H1 (cell line): Measurements from ENCODE around the gene CIROP. TPM values are rescaled to one million over a fixed set of nuclear protein-coding genes. Genes with fewer than 3 reads are reported as not detected.
"Not testable (repeated sequence)": the region's sequence is repeated elsewhere in the genome, so short reads cannot be mapped to it uniquely, and the experiment has no call there.

Source experiments
- CTCF ChIA-PET: fragments of 300-600 bp; sonication (Branson Sonifier 250); formaldehyde crosslinking; loops from one replicate; lab custom pipeline; 2021; ENCODE audit not compliant: partially characterized antibody; lab: Charles Lee
- POLR2A ChIA-PET: fragments of 300-600 bp; sonication (Branson Sonifier 250); formaldehyde crosslinking; loops from one replicate; lab custom pipeline; 2021; ENCODE audit warnings: inconsistent platforms; ENCODE audit not compliant: partially characterized antibody; lab: Charles Lee
- DNase-seq, 2 experiments: peaks; one replicate each; pipeline versions ENCODE4 v3.0.0 to v3.0.0-alpha.2; 2010 to 2022; ENCODE audit warnings: low spot score in 2 of 2, low read depth in 1 of 2, mixed read lengths in 1 of 2
- FAIRE-seq: peaks from 2 replicates; lab custom pipeline; 2011; peaks lifted over from hg19 to GRCh38; lab: Jason Lieb, UNC
- H2AFZ ChIP-seq: 2 replicates; pipeline ENCODE4 v1.8.1; 2012; ENCODE audit warnings: low read length, inconsistent platforms
- H2AK5ac ChIP-seq: 2 replicates; pipeline ENCODE4 v1.6.1; 2013; ENCODE audit warnings: low read depth, low read length
- H2BK120ac ChIP-seq: replicated peaks from 2 replicates; pipeline ENCODE3; 2013; ENCODE audit warnings: low read depth, low read length, inconsistent platforms
- H2BK12ac ChIP-seq: 2 replicates; pipeline ENCODE4 v1.6.1; 2013; ENCODE audit warnings: low read depth, low read length
- H2BK15ac ChIP-seq: 2 replicates; pipeline ENCODE4 v1.6.1; 2013; ENCODE audit warnings: low read length
- H2BK20ac ChIP-seq: 2 replicates; pipeline ENCODE4 v1.6.1; 2013; ENCODE audit warnings: low read length
- H2BK5ac ChIP-seq: 2 replicates; pipeline ENCODE4 v1.6.1; 2013; ENCODE audit warnings: low read depth, low read length
- H3K14ac ChIP-seq: 2 replicates; pipeline ENCODE4 v1.6.1; 2013; ENCODE audit warnings: inconsistent platforms; ENCODE audit not compliant: insufficient read length
- H3K18ac ChIP-seq: 2 replicates; pipeline ENCODE4 v1.6.1; 2013; ENCODE audit warnings: low read length; ENCODE audit errors: extremely low read depth
- H3K23ac ChIP-seq: 2 replicates; pipeline ENCODE4 v1.6.1; 2013; ENCODE audit warnings: inconsistent platforms; ENCODE audit not compliant: insufficient read length
- H3K23me2 ChIP-seq: 2 replicates; pipeline ENCODE4 v1.6.1; 2013; ENCODE audit warnings: low read depth, low read length
- H3K27ac ChIP-seq: 2 replicates; pipeline ENCODE4 v1.6.1; 2011; ENCODE audit warnings: low read depth, low read length, inconsistent platforms
- H3K27me3 ChIP-seq, 4 experiments: replicated peaks in 1 of 4; 1 replicate in 1 of 4; 2 replicates in 3 of 4; pipeline versions ENCODE4 v1.6.1 to v1.8.1; 2011 to 2013; ENCODE audit warnings: low read length in 3 of 4, mild to moderate bottlenecking in 3 of 4, inconsistent platforms in 2 of 4, mixed read lengths in 2 of 4, moderate library complexity in 1 of 4; ENCODE audit not compliant: control insufficient read depth in 3 of 4, insufficient read depth in 3 of 4; ENCODE audit errors: extremely low read depth in 1 of 4
- H3K36me3 ChIP-seq, 4 experiments: 2 replicates each; pipeline versions ENCODE4 v1.6.1 to v1.8.1; 2011 to 2013; ENCODE audit warnings: mild to moderate bottlenecking in 4 of 4, low read length in 3 of 4, moderate library complexity in 2 of 4, control low read depth in 1 of 4, inconsistent platforms in 1 of 4; ENCODE audit not compliant: insufficient read depth in 4 of 4, control insufficient read depth in 2 of 4
- H3K4ac ChIP-seq: replicated peaks from 2 replicates; pipeline ENCODE3; 2013; ENCODE audit warnings: low read length, low read depth, mixed read lengths, inconsistent platforms; ENCODE audit not compliant: insufficient read length
- H3K4me1 ChIP-seq, 4 experiments: replicated peaks in 1 of 4; 1 replicate in 1 of 4; 2 replicates in 3 of 4; pipeline versions ENCODE4 v1.6.1 to v1.8.1; 2011 to 2013; ENCODE audit warnings: low read length in 3 of 4, inconsistent platforms in 2 of 4, mixed read lengths in 1 of 4; ENCODE audit not compliant: insufficient read depth in 4 of 4, control insufficient read depth in 3 of 4
- H3K4me2 ChIP-seq, 2 experiments: 2 replicates each; pipeline versions ENCODE4 v1.6.1 to v1.8.1; 2011 to 2013; ENCODE audit warnings: low read depth in 2 of 2, low read length in 2 of 2, control low read depth in 1 of 2, inconsistent platforms in 1 of 2, mild to moderate bottlenecking in 1 of 2; ENCODE audit not compliant: insufficient read depth in 1 of 2
- H3K4me3 ChIP-seq, 4 experiments: fragments of 200-600, 300-600 bp in 1 of 4; sonication (generic), shearing (Covaris generic), sonication (Bioruptor Twin) in 1 of 4; 2 replicates each; pipeline versions ENCODE4 v1.5.1 to v1.8.1; 2011 to 2016; ENCODE audit warnings: low read length in 4 of 4, low read depth in 3 of 4, control low read depth in 2 of 4, inconsistent platforms in 2 of 4, mild to moderate bottlenecking in 2 of 4, mixed read lengths in 1 of 4, moderate library complexity in 1 of 4; ENCODE audit not compliant: insufficient read depth in 2 of 4; ENCODE audit errors: extremely low read depth in 1 of 4
- H3K56ac ChIP-seq: replicated peaks from 2 replicates; pipeline ENCODE3; 2013; ENCODE audit warnings: low read depth, mild to moderate bottlenecking, mixed read lengths, low read length, inconsistent platforms; ENCODE audit not compliant: insufficient read length
- H3K79me1 ChIP-seq: 2 replicates; pipeline ENCODE4 v1.6.1; 2013; ENCODE audit warnings: low read depth, low read length, control low read depth
- H3K79me2 ChIP-seq, 2 experiments: 2 replicates each; pipeline versions ENCODE4 v1.6.1 to v1.8.1; 2012 to 2013; ENCODE audit warnings: low read length in 2 of 2, mild to moderate bottlenecking in 2 of 2, inconsistent platforms in 1 of 2; ENCODE audit not compliant: insufficient read depth in 2 of 2, control insufficient read depth in 1 of 2
- H3K9ac ChIP-seq, 4 experiments: replicated peaks in 1 of 4; 1 replicate in 1 of 4; 2 replicates in 3 of 4; pipeline versions ENCODE4 v1.6.1 to v1.8.1; 2011 to 2013; ENCODE audit warnings: low read depth in 3 of 4, low read length in 3 of 4, control low read depth in 2 of 4, mild to moderate bottlenecking in 2 of 4, moderate library complexity in 2 of 4, inconsistent platforms in 1 of 4; ENCODE audit errors: extremely low read depth in 1 of 4
- H3K9me3 ChIP-seq, 2 experiments: 2 replicates each; pipeline versions ENCODE4 v1.6.1 to v1.8.1; 2012 to 2013; ENCODE audit warnings: mild to moderate bottlenecking in 2 of 2, moderate library complexity in 2 of 2, control low read depth in 1 of 2, inconsistent platforms in 1 of 2, low read depth in 1 of 2, low read length in 1 of 2, mixed read lengths in 1 of 2; ENCODE audit not compliant: insufficient read depth in 2 of 2
- H4K20me1 ChIP-seq, 2 experiments: replicated peaks in 1 of 2; 2 replicates each; pipeline versions ENCODE3 to v1.8.1; 2011 to 2013; ENCODE audit warnings: inconsistent platforms in 2 of 2, low read length in 2 of 2, mild to moderate bottlenecking in 1 of 2; ENCODE audit not compliant: insufficient read depth in 2 of 2, control insufficient read depth in 1 of 2
- H4K5ac ChIP-seq: 2 replicates; pipeline ENCODE4 v1.6.1; 2013; ENCODE audit warnings: low read length, low read depth, mixed read lengths, inconsistent platforms; ENCODE audit not compliant: insufficient read length
- H4K8ac ChIP-seq: 2 replicates; pipeline ENCODE4 v1.8.0; 2013; ENCODE audit warnings: mild to moderate bottlenecking, moderate library complexity, low read length, inconsistent platforms; ENCODE audit not compliant: insufficient read depth; ENCODE audit errors: extremely low read depth
- H4K91ac ChIP-seq: replicated peaks from 2 replicates; pipeline ENCODE3; 2013; ENCODE audit warnings: low read length, mixed read lengths, inconsistent platforms; ENCODE audit not compliant: insufficient read length
- WGBS, 2 experiments: shearing (Covaris generic) in 1 of 2; methylation state at CpG; one replicate each; pipeline versions ENCODE4 v1.1.6 to v1.1.7; 2013 to 2015; ENCODE audit warnings: low lambda C conversion rate in 2 of 2, mixed read lengths in 2 of 2, inconsistent platforms in 1 of 2, low coverage in 1 of 2, missing lambda C conversion rate in 1 of 2; ENCODE audit not compliant: insufficient replicate concordance in 2 of 2, insufficient coverage in 1 of 2, insufficient read length in 1 of 2; ENCODE audit errors: extremely low coverage in 1 of 2, missing lambda C conversion rate in 1 of 2; 5-methylcytosine and 5-hydroxymethylcytosine counted together
- polyA plus RNA-seq, 7 experiments: library from polyadenylated mRNA; depleted of rRNA in 3 of 7; stranded (reverse) in 5 of 7; unstranded in 2 of 7; fragments of >200 nt in 5 of 7; fragments of 200-250 nt in 2 of 7; gene quantifications; 1 replicate in 5 of 7; 2 replicates in 1 of 7; 4 replicates in 1 of 7; pipeline versions ENCODE4 v1.2.1 to v1.2.3, GENCODE V29; 2011 to 2013; ENCODE audit warnings: missing spikeins in 2 of 7, mixed read lengths in 2 of 7
- total RNA-seq: library from RNA; stranded (reverse); fragmentation: NEBNext Ultra II Directional; extraction: Animal tissue kit (Norgen Biotek cat#: 25700); gene quantifications from 2 replicates; pipeline ENCODE4 v1.2.1, GENCODE V29; 2021

CIROP gene
- total and polyA plus RNA-seq, 2 of the 8 experiments (the other 6 are each of a cell fraction or from before 2014, with no cell fraction given), result 0.06 TPM; not detected in 1

DNA sequence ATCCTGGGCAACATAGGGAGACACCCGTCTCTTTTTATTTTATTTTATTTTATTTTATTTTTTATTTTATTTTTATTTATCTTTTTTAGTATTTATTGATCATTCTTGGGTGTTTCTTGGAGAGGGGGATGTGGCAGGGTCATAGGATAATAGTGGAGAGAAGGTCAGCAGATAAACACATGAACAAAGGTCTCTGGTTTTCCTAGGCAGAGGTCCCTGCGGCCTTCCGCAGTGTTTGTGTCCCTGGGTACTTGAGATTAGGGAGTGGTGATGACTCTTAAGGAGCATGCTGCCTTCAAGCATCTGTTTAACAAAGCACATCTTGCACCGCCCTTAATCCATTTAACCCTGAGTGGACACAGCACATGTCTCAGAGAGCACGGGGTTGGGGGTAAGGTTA, 2.8 kb upstream of the CIROP start:
- H3K27me3 ChIP-seq, H2BK12ac ChIP-seq, H2BK120ac ChIP-seq, FAIRE-seq, H2BK20ac ChIP-seq, CTCF ChIA-PET, H3K79me1 ChIP-seq, H3K56ac ChIP-seq, H4K5ac ChIP-seq, POLR2A ChIA-PET, H3K23me2 ChIP-seq, H3K4ac ChIP-seq, H4K8ac ChIP-seq, H3K27ac ChIP-seq, H2BK15ac ChIP-seq, H3K79me2 ChIP-seq, H3K14ac ChIP-seq, H2BK5ac ChIP-seq, H2AK5ac ChIP-seq, H3K4me2 ChIP-seq, H2AFZ ChIP-seq, DNase-seq, H4K91ac ChIP-seq, H3K36me3 ChIP-seq, H3K9me3 ChIP-seq, H3K9ac ChIP-seq, H4K20me1 ChIP-seq, H3K23ac ChIP-seq, H3K4me3 ChIP-seq, H3K18ac ChIP-seq: not testable (repeated sequence)
- WGBS, 2 experiments, result 93% methylated on average over 3 of the region's 5 CpGs; no CpG with 5 or more reads in 1 of the 2 experiments
- peaks cover 6 to 15% (median 11%) of the 10 kb centered on the region in 4 experiments; a peak in 5 of 7 replicates for H3K4me1 ChIP-seq
